ENCODE measurements around the gene MYO15B.

MYO15B gene

GRCh38 chr17:75649687-75650086 lies 62.1 kb downstream of the MYO15B start:
- no peak overlapping the region for H3K4me3 ChIP-seq (ENCODE audit: low read depth, low read length)
- no peak for TF ChIP-seq CTCF (IDR thresholded peaks at IDR 0.05; ENCODE audit: low read depth, low read length)

DNA sequence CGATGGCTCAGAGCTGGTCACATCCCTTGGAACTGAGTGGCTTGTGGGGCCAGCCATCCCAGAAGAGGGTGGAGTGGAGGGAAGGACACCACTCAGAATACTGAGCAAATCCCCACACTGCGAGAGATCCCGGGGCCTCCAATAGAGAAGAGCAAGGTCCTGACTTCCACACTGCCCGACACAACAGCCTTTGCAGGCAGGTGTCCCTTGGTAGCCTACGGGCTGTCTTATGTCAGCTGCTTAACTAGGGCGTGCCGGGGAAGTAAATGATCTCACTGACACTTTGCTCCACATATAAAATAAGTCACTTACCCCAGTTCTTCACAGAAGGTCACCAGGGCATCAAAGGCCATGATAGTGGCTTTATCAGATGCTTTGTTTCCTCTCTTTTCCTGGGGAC lies 63.3 kb downstream of the MYO15B start:
- no peak for TF ChIP-seq CTCF (IDR thresholded peaks at IDR 0.05; ENCODE audit: low read depth, low read length)
- no peak overlapping the region for H3K4me3 ChIP-seq (ENCODE audit: low read depth, low read length)

DNA sequence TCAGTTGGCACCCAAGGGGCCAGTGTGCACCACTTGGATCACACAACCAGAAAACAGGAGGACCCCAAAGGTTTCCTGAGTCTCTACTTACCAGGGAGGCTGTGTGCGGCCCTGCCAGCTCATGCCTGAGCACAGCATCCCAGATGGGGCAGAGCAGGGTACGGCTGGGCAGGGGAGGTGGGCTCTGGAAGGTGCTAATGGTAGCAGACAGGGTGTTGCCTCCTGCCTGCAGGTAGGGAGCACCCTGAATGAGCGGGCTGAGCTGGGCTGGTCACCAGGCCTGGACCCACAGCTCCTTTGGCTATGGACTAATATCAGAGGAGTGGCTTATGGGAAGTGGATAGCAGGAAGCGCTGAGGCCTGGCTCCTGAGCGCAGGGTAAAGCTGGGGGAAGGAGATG lies 64.7 kb downstream of the MYO15B start:
- no peak for TF ChIP-seq CTCF (IDR thresholded peaks at IDR 0.05; ENCODE audit: low read depth, low read length)
- H3K4me3 ChIP-seq (ENCODE audit: low read depth, low read length): no peak overlapping the region

- TF ChIP-seq CTCF (IDR thresholded peaks at IDR 0.05; ENCODE audit: low read depth, low read length): peak; percentile 86
- H3K4me3 ChIP-seq (ENCODE audit: low read depth, low read length): no peak overlapping the region
These were observed 65.4 kb downstream of the MYO15B start for GRCh38 chr17:75652934-75653549.

DNA sequence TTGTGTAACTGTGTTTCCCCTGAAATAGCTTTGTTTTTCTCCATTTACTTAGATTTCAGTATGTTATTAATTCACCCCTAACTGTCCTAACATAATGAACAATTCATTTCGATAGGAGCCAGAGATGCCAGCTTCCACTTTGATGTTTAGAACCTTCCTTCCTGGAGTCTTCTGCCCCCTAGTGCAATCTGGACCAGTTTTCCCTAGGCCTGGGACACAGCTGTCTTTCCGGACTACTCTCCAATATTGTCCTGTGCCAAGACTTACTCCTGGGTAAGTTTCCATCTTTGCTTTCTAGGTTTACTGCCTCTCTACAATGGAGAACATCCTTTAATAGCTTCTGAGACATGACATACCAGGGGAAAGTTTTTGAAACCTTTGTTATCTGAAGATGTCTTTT lies 66.6 kb downstream of the MYO15B start:
- no peak overlapping the region for H3K4me3 ChIP-seq (ENCODE audit: low read depth, low read length)
- no peak for TF ChIP-seq CTCF (IDR thresholded peaks at IDR 0.05; ENCODE audit: low read depth, low read length)

GRCh38 chr17:75658237-75658636 lies 70.6 kb downstream of the MYO15B start:
- no peak overlapping the region for H3K4me3 ChIP-seq (ENCODE audit: low read depth, low read length)
- TF ChIP-seq CTCF (IDR thresholded peaks at IDR 0.05; ENCODE audit: low read depth, low read length): no peak

DNA sequence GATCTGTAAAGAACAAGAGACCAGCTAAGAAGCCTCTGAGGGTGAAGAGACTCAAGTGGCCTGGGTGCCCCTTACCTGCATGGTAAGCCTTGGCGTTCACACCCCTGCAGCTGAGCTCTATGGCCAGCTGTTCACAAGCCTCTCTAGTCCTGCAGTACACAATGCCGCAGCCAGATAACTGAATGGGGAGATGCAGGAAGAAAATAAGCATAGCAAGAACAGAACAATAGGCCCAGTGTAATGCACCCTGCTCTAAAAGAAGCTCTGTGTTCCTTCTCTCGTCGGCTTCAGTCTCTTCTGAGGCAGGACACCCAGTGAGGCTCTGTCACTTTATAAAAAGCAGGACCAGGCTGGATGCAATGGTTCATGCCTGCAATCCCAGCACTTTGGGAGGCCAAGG lies 73.9 kb downstream of the MYO15B start:
- H3K4me3 ChIP-seq (ENCODE audit: low read depth, low read length): no peak overlapping the region
- TF ChIP-seq CTCF (IDR thresholded peaks at IDR 0.05; ENCODE audit: low read depth, low read length): no peak

Measured in WI38 (cell line).